K562 (cell line): Measurements from ENCODE around the gene SCN1B. TPM values are rescaled to one million over a fixed set of nuclear protein-coding genes. Genes with fewer than 3 reads are reported as not detected.

Experiments
- CHD7 ChIP-seq: fragments of 200-600 bp; sonication (generic); IDR thresholded peaks from one replicate; pipeline ENCODE4 v1.6.1; 2012; ENCODE audit warnings: mild to moderate bottlenecking, low read depth, low read length, inconsistent platforms
- DLX4 ChIP-seq: fragments of 250-450 bp; sonication (Bioruptor Pico); IDR thresholded peaks from 2 replicates; pipeline ENCODE4 v1.6.1; 2021; ENCODE audit warnings: mild to moderate bottlenecking
- SFPQ ChIP-seq: fragments of 200-400 bp; formaldehyde crosslinking; IDR thresholded peaks from 2 replicates; pipeline ENCODE4 v1.6.1; 2017; ENCODE audit warnings: mild to moderate bottlenecking, low read depth, low read length, moderate library complexity
- SUPT5H ChIP-seq: fragments of 450-650 bp; IDR thresholded peaks from 2 replicates; pipeline ENCODE4 v1.6.1; 2016
- THAP7 ChIP-seq: fragments of 250-450 bp; sonication (Bioruptor Pico); IDR thresholded peaks from 2 replicates; pipeline ENCODE4 v1.5.0; 2021
- UBTF ChIP-seq, 2 experiments: IDR thresholded peaks; 2 replicates each; pipeline ENCODE4 v1.6.1; 2012; ENCODE audit warnings: improper control_type of control experiment in 2 of 2, low read depth in 2 of 2, low read length in 2 of 2, borderline replicate concordance in 1 of 2
- ZNF707 ChIP-seq: fragments of 250-450 bp; sonication (Bioruptor Pico); conservative IDR thresholded peaks from 2 replicates; pipeline ENCODE4 v1.8.0; 2022; ENCODE audit warnings: inconsistent platforms, mild to moderate bottlenecking, moderate library complexity
- polyA plus RNA-seq, 8 experiments: library from polyadenylated mRNA; depleted of rRNA in 4 of 8; stranded (reverse) in 5 of 8; unstranded in 3 of 8; fragments of >200 nt; fragmentation: Nextera tagmentation in 2 of 8; fragmentation: Illumina TruSeq in 1 of 8; extraction: Ambion mirVana in 2 of 8; extraction: Trizol in 1 of 8; gene quantifications; 2 replicates each; pipeline versions ENCODE4 v1.2.1 to v1.2.3, GENCODE V29; 2011 to 2014; ENCODE audit warnings: inconsistent platforms in 1 of 8, missing spikeins in 1 of 8
- total RNA-seq, 7 experiments: library from RNA; depleted of rRNA in 6 of 7; stranded (reverse); fragments of >200 nt in 6 of 7; fragmentation: Illumina TruSeq in 2 of 7; extraction: Trizol in 2 of 7; gene quantifications; 2 replicates each; pipeline versions ENCODE4 v1.2.1 to v1.2.3, GENCODE V29; 2011 to 2021; ENCODE audit warnings: low replicate concordance in 1 of 7

Gene SCN1B
- total and polyA plus RNA-seq, 9 of the 15 experiments (the other 6 are each of a cell fraction or from before 2014, with no cell fraction given) = 0.03 to 2.5 (median 0.91) TPM

- TF ChIP-seq CHD7 (no peak), UBTF (IDR thresholded peaks at IDR 0.05; ENCODE audit: borderline replicate concordance in 1 of 2, low read depth in 2 of 2, low read length in 2 of 2) (no peak), SFPQ (no peak), DLX4 (CRISPR knock-in tag) (no peak), SUPT5H (peak; percentile 48; the same call in 1 of the 2 replicates), THAP7 (no peak), ZNF707 (no peak)
These were observed 17.0 kb upstream of the SCN1B start (continued) for GRCh38 chr19:35013041-35013819.
